Peyer's patch (tissue), 4 donors: Measurements from ENCODE around the gene KCNQ5.

ENCODE experiments used
- POLR2A ChIP-seq, 2 donors: fragments of 450-650 bp; IDR thresholded peaks; one replicate each; pipeline ENCODE4 v1.5.1; 2017; ENCODE audit warnings: antibody characterized with exemption in 2 of 2, mild to moderate bottlenecking in 2 of 2, moderate library complexity in 2 of 2
- TF ChIP-seq, protein P1 (sequence below), 6 experiments: fragments of 450-650 bp in 4 of 6; fragments of 200-600 bp in 2 of 6; sonication (generic) in 1 of 6; IDR thresholded peaks; one replicate each; pipeline ENCODE4 v1.5.1; 2017 to 2019; ENCODE audit warnings: antibody characterized with exemption in 6 of 6, mild to moderate bottlenecking in 3 of 6, moderate library complexity in 1 of 6

DNA sequence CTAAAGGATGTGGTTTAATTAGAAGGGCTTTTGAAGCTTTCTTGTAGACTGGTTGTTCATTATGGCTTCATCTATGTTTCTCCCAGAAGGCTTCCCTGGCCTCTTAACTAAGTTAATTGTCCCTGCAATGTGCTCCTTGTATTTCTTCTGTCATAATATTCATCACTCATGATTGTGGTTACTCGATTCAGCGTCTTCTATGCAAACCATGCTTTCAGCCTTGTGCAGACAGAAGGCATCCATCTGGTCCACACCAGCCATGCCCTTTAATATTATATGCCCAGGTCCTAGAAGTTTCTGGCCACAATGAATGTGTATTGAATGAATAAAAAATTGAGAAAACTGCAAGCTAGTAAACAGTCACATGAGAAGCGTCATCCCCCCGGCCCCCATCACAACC, 440.3 kb downstream of the KCNQ5 start:
- TF ChIP-seq, protein P1, sequence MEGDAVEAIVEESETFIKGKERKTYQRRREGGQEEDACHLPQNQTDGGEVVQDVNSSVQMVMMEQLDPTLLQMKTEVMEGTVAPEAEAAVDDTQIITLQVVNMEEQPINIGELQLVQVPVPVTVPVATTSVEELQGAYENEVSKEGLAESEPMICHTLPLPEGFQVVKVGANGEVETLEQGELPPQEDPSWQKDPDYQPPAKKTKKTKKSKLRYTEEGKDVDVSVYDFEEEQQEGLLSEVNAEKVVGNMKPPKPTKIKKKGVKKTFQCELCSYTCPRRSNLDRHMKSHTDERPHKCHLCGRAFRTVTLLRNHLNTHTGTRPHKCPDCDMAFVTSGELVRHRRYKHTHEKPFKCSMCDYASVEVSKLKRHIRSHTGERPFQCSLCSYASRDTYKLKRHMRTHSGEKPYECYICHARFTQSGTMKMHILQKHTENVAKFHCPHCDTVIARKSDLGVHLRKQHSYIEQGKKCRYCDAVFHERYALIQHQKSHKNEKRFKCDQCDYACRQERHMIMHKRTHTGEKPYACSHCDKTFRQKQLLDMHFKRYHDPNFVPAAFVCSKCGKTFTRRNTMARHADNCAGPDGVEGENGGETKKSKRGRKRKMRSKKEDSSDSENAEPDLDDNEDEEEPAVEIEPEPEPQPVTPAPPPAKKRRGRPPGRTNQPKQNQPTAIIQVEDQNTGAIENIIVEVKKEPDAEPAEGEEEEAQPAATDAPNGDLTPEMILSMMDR (IDR thresholded peaks at IDR 0.05): no peak
- TF ChIP-seq POLR2A (IDR thresholded peaks at IDR 0.05): no peak
